ENCODE results near the gene MAP9.
"Not testable (repeated sequence)": the region's sequence is repeated elsewhere in the genome, so short reads cannot be mapped to it uniquely, and the experiment has no call there.

The MAP9 gene

DNA sequence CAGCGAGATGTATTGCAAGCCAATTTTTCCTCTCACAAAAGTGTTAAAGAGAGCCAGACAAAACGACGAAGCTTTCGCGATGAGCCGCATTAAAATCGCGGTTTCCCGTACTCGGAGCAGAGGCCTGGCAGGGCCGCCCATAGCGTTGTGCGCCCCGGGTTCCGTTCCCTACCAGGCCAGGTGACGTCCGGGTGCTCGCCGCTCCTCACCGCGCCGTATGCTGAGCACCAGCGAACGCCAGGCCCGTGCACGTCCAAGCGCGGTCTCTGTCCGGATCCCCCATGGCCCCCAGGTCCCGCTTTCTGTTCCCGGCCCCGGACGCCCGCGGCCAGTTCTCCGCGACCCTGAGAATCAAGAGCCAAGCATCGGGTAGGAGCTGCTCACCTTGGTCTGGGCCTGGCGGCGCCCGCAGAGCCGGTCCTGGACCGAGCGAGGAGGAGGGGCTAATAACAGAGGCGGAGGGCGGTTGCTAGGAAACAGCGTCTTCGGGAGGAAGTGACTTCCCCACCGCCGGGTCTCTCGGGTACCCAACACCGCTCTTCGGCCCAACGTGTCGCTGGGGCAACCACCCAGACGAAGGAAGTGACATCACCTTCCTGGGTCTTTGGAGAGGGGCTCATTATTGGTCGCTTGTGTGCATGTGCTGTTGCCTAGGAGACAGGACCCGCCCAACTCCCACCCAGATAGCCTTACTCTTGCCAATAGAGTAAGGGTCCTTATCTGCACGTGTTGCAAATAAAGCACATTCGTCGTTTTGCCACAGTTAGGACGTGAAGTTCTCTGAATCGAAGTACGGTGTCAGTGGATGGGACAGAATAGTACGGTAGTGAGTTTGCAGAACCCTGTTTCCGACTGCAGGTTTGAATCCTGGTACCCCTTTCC is at the start of gene MAP9:
Gene MAP9, minus strand, starts transcription at position 579 of the 882 bp plus-strand sequence. CDS start 1,115 bp downstream, outside the sequence.
- DNase-seq, result peak; percentile 80

DNA sequence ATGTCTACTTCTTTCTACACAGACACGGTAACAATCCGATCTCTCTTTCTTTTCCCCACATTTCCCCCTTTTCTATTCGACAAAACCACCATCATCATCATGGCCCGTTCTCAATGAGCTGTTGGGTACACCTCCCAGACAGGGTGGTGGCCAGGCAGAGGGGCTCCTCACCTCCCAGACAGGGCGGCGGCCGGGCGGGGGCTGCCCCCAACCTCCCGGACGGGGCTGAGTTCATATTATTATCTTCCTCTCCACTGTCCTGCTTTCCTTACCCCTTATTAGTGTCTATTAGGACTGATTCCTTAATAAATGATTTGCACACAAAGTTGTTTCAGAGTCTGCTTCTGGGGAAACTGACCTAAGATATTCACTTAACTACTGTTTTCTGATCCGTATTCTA is 48.0 kb upstream of the MAP9 start:
- DNase-seq, result not testable (repeated sequence)

DNA sequence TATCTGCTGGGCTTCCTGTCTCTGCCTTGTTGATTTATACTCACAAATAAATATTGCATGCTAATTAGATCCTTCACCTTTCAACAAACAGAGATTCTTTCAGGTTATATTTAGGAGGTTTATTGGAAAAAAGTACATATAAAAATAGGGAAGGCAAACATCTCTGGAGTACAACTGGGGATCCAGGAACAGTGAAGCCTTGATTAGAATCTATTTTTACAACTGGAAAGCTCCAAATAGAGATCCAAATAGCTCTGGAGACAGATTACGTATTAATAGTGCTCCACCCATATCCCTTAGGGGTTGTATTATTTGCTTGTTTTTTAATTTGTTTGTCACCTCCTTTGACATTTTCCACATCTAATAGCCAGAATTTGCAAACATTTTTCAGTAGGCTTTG is 46.9 kb upstream of the MAP9 start:
- no peak for DNase-seq

- no peak for DNase-seq
Observed at GRCh38 chr4:155419266-155419665, 42.5 kb upstream of the MAP9 start.

GRCh38 chr4:155415662-155416061 is 38.9 kb upstream of the MAP9 start:
- DNase-seq, result no peak

- no peak for DNase-seq
Observed at GRCh38 chr4:155413451-155413850, 36.7 kb upstream of the MAP9 start.

DNA sequence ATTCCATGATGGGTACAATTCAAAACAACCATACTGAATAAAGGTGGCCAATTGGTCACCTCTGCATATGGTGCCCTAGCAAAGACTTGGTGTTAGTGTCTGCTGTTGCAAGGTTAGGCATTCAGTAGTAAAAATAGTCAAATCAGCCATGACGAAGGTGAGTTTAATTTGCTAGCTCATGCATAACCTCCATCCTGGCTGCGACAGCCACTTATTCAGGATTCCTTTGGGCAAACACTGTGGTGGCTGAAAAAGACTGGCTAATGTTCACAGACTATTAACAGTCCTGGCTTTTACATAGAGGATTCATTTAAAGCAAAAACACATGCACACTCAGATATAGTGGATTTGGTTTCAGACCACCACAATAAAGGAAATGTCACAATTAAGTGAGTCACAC is 34.8 kb upstream of the MAP9 start:
- DNase-seq, result no peak

- DNase-seq, result no peak
Observed at GRCh38 chr4:155408796-155409195, 32.0 kb upstream of the MAP9 start.

- no peak for DNase-seq
Observed at GRCh38 chr4:155407480-155407879, 30.7 kb upstream of the MAP9 start.

DNA sequence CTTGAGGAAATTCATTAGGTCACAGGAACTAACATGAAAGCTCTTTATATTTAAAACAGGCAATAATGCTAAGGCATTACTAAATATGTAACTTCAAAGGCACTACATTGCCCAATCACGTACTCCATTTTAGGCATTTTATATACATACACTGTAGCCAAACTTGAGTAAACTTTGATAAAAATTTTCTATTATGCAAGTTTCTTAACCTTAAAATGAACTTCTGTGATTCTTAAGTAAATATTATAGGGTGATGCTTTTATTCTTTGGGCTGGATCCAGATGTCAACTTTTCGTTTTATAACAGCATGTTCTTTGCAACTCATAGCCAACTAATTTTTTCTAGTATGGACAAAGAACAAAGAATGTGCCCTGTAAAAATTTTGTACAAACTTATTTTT is 28.3 kb upstream of the MAP9 start:
- DNase-seq, result no peak

- DNase-seq, result peak; percentile 43
Observed at GRCh38 chr4:155403886-155404285, 27.1 kb upstream of the MAP9 start.

GRCh38 chr4:155402941-155403340 is 26.2 kb upstream of the MAP9 start:
- DNase-seq, result no peak

DNA sequence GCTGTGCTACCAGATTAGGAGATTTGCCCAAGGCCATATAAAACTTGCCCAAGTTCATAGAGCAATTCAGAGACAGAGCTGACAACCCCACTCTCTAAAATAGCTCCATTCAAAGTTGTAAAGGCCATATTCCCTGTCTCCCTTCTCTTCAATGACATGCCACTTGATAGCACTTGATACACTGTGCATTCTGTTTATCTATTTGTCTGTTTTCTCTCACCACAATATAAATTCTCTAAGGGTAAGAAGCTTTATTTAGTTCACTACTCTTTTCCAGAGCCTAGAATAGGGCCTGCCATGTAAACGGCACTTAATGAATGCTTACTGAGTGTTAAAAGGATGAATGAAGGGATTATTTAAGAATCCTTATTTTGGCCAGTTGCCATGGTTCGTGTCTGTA is 24.1 kb upstream of the MAP9 start:
- no peak for DNase-seq

- DNase-seq, result no peak
Observed at GRCh38 chr4:155399974-155400697, 23.4 kb upstream of the MAP9 start.

GRCh38 chr4:155392481-155393184 is 15.9 kb upstream of the MAP9 start:
- DNase-seq, result no peak

- DNase-seq, result no peak
Observed at GRCh38 chr4:155391932-155392331, 15.2 kb upstream of the MAP9 start.

GRCh38 chr4:155388162-155388561 is 11.4 kb upstream of the MAP9 start:
- DNase-seq, result no peak

DNA sequence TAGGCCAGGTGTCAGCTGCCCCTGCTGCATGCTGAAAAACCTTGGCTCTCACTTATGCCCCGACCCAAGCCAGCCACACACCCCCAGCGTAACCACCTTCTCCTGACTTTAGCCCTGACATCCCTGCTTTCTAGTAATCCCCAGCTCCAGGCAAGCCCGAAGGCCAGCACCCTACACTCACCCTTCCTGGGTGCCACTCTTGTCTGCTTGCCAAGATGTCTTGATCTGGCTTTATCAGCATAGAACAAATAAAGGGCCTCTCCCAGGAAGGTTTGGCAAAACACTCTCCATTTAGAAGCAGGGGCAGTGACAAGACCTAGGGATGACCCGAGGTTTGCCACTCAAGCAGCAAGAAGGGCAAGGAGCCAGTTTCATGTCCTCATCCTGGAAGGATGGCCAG is 6.8 kb upstream of the MAP9 start:
- no peak for DNase-seq

GRCh38 chr4:155377276-155377675 is 511 bp upstream of the MAP9 start:
- no peak for DNase-seq

DNA sequence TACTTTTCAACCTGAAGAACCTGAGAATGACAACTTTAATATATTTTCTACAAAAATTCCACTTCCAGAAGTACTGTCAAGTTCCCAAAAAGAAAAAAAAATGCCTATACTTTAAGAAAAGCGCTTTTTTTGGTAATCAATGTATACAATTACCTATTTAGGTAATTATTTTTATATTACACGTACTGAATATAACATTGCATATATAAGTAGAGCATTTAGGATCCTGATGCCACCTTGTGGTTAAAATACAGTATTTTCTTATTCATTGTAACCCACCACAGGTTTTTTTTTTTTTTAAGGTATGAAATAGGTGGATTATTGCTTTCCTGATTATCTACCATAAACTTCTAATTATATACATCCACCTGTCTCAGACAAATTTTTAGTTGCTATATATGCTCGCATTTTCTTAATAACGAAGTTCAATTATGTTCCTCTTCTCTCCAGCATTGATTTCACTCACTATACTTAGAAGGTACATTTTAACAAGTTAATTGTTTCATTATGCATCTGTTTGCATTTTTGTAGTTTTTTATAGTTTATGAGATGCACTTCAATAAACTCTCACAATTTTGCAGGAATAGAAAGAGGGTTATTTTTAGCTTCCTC is 5.2 kb downstream of the MAP9 start:
- DNase-seq, result no peak

- DNase-seq, result no peak
Observed at GRCh38 chr4:155367608-155368007, 9.2 kb downstream of the MAP9 start.

- peak; percentile 9 for DNase-seq
Observed at GRCh38 chr4:155353923-155354540, 22.7 kb downstream of the MAP9 start.

DNA sequence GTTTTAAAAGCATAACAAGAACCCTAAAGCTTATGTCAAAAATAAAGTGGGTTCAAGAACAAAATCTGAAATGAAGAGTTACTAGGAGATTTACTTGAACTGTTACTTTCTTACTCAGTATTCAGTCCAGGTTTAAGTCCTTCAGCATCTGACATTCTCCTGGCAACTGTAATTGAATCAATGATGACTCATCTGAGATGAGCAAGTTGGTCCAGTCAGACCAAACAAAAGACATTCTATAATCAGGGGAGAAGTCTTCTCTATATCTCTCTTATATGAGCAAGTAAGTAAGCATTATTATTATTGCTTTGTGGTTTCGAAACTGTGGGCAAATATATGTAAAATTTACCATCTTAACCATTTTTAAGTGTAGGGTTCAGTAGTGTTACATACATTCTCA is 34.6 kb downstream of the MAP9 start:
- DNase-seq, result no peak

Measured in NCI-H2081 treated with DMSO at 0.1 percent for 48 hours (cell line).